ENCODE results near the gene MYO5A.

Gene MYO5A

DNA sequence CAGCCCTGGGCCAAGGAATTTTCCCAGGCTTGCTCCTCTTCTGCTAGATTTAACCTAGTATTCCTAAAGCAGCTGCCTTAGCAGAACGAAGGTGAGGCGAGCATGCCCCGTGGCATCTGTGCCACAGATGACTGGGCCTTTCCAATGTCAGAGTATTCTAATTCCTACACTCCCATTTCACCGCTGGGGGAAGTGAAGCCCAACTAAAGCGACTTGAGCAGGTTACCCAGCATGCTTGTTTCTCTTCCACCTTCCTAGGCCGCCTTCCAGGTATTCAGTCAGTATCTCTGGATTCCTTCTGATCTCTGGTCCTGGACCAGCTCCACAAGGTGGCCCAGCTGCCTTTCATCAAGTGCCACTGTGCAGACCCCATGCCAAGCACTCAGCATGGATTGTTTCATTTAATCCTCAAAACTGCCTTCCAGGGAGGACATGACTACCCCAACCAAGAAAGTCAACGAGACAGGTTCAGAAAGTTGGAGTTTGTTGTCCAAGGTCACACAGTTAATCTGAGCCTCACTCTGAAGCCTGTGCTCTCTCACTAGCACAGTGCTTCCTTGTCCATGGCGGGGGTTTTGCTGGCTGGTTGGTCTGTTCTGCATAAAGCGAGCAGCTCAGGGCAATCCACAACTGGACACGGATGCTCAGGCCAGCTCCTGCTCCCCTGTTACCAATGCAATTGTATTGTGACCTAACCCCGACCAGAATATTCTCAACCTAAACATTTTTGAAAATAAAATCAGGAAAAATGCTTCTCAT is 248.2 kb downstream of the MYO5A start:
- Histone ChIP-seq H3K36me3 (ENCODE audit: insufficient read depth, low read length) (no peaks in the 10 kb centered on the region), H3K4me1 (ENCODE audit: control insufficient read depth, insufficient read depth, low read length) (no peaks in the 10 kb centered on the region), H3K27me3 (ENCODE audit: control insufficient read depth, insufficient read depth, low read length) (peaks cover 55% of the 10 kb centered on the region), H3K4me3 (ENCODE audit: low read length) (no peak overlapping the region), H3K4me2 (ENCODE audit: low read length) (no peak overlapping the region), H3K9ac (ENCODE audit: low read depth, low read length) (no peak overlapping the region), H3K9me3 (replicated peaks; ENCODE audit: low read length) (no peaks in the 10 kb centered on the region)

DNA sequence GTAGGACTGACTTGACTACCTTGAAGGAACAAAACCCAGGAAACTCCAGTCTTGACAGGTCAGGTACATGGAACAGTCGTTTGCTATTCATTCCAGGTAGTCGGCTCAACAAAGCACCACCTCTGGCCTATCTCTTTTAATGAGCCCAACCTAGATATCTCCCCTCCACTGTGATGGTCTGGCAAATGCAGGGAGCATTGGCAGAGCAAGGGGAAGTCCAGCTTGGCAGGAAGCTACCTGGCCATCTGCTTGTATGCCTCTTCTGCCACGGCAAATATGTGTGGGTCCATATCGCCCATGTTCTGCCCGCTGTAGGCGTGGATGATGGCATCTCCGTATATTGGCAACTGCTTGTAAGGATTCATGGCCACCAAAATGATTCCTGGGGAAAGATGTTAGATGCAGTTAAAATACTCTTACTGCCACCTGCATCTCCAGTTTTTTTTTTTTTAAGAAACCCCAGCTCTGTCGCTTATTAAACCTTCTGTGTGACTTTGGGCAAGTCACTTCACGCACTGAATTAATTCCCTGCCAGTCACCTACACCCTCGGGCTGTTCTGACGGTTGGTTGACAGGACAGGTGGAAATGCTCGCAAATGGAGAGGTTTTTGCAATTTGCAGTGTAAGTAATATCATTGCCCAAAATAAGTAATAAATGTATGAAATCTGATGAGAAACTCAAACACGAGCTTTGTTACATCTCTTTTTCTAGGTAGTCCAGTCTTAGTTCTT is 249.9 kb downstream of the MYO5A start:
- Histone ChIP-seq H3K9ac (ENCODE audit: low read depth, low read length) (no peak overlapping the region), H3K4me1 (ENCODE audit: control insufficient read depth, insufficient read depth, low read length) (no peaks in the 10 kb centered on the region), H3K4me2 (ENCODE audit: low read length) (no peak overlapping the region), H3K36me3 (ENCODE audit: insufficient read depth, low read length) (no peaks in the 10 kb centered on the region), H3K9me3 (replicated peaks; ENCODE audit: low read length) (no peaks in the 10 kb centered on the region), H3K27me3 (ENCODE audit: control insufficient read depth, insufficient read depth, low read length) (peaks cover 61% of the 10 kb centered on the region), H3K4me3 (ENCODE audit: low read length) (no peak overlapping the region)

DNA sequence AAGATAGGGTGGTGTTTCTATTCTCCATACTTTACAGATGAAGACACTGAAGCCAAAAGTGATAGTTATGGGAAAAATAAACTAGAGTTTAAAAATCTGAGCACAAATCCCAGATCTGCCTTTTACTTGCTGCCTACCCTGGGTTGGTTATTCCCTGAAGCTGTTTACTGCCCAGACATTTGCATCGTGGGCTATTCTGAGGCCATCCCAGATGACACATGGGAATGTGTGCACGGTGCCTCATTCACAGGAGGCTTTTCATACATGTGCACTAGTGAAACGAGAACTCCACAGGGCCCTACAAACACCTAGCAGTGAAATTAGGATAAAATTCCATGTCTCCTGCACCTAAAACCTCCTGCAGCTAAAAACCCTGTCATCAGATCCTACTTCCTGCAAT is 250.5 kb downstream of the MYO5A start:
- H3K9me3 ChIP-seq (replicated peaks; ENCODE audit: low read length) = no peaks in the 10 kb centered on the region

DNA sequence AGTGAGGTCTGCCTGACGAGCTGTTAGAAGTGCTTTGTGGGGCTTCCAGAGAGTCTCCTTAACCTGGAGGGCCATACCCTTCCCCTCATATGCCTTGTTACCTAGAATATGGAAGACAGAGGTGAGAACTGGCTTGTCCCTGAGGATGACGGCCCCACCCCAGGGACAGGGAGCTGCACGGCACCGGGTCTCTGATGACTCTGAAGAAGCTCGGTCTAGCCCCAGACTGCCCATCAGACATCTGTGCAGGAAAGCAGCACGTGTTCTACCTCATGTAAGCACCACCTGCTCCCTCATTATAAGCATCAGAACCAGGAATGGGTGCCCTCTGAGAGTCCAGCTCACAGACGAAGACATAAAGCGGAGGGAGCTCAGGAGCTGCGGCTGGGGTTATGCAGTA is 251.1 kb downstream of the MYO5A start:
- Histone ChIP-seq H3K4me3 (ENCODE audit: low read length) (no peak overlapping the region), H3K9me3 (replicated peaks; ENCODE audit: low read length) (no peaks in the 10 kb centered on the region), H3K36me3 (ENCODE audit: insufficient read depth, low read length) (no peaks in the 10 kb centered on the region), H3K9ac (ENCODE audit: low read depth, low read length) (no peak overlapping the region), H3K27me3 (ENCODE audit: control insufficient read depth, insufficient read depth, low read length) (peaks cover 56% of the 10 kb centered on the region), H3K4me1 (ENCODE audit: control insufficient read depth, insufficient read depth, low read length) (no peaks in the 10 kb centered on the region), H3K4me2 (ENCODE audit: low read length) (no peak overlapping the region)

More for the DNA sequence above, 250.5 kb downstream of the MYO5A start:
- no peak overlapping the region for H3K4me2 ChIP-seq (ENCODE audit: low read length)
- peaks cover 58% of the 10 kb centered on the region for H3K27me3 ChIP-seq (ENCODE audit: control insufficient read depth, insufficient read depth, low read length)
- H3K4me1 ChIP-seq (ENCODE audit: control insufficient read depth, insufficient read depth, low read length) = no peaks in the 10 kb centered on the region
- no peak overlapping the region for H3K4me3 ChIP-seq (ENCODE audit: low read length)
- no peaks in the 10 kb centered on the region for H3K36me3 ChIP-seq (ENCODE audit: insufficient read depth, low read length)
- no peak overlapping the region for H3K9ac ChIP-seq (ENCODE audit: low read depth, low read length)

DNA sequence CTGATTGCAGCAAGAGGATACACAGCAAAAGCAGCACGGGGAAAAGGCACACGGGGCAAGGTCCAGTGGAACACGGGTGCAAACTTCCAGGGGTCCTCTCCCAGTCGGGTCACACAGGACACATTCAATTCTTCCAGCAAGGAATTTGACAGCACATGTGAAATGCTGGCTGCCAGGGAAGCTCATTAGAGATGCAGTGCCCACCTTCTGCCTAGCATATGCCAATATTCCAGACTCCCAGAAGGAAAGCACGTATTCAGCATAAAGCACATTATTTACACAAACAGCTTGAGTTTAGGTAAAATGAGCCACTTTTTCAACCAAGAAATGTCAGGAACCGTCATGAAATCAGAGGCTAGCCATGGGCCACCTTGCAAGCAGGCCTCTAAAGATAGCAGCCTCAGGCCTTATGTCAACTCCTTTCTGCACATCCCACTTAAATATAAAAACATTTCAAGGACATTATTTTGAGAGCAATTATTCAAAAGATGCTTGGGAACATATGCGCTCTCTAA is 252.4 kb downstream of the MYO5A start:
- H3K4me3 ChIP-seq (ENCODE audit: low read length) = no peak overlapping the region
- H3K9ac ChIP-seq (ENCODE audit: low read depth, low read length) = no peak overlapping the region
- H3K4me2 ChIP-seq (ENCODE audit: low read length) = no peak overlapping the region
- H3K36me3 ChIP-seq (ENCODE audit: insufficient read depth, low read length) = no peaks in the 10 kb centered on the region
- no peaks in the 10 kb centered on the region for H3K9me3 ChIP-seq (replicated peaks; ENCODE audit: low read length)
- H3K27me3 ChIP-seq (ENCODE audit: control insufficient read depth, insufficient read depth, low read length) = peaks cover 46% of the 10 kb centered on the region
- no peaks in the 10 kb centered on the region for H3K4me1 ChIP-seq (ENCODE audit: control insufficient read depth, insufficient read depth, low read length)

DNA sequence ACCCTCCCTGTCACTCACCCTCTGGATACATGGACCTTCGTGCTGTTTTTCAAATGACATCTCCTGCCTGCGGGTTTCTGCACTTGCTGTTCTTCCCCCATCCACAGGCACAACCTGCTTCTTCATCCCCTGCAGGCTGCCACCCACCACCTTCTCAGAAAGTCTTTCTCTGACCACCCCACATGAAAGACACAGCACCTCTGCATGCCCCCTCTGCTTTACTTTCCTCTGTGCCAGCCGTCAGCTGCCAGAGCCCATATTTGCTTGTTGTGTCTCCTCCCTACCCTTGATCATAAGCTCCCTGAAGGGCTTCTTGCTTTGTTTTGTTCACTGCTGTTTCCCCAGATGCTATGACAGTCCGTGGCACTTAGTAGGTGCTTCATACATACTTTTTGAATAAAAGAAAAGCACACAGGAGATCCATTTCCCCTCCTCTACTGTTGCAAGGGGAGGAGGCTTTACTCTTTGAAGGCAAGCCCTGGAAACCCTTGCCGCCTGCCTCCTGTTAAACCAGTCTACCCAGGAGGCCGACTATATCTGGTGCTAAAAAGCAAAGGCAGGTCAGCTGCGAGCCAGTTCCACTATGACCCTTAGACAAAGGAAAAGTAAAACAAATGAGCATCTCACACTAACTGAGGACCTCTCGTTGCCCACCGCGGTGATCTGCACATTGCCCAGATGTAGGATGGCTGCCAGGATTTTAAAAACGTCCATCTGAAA is 265.0 kb downstream of the MYO5A start:
- H3K9me3 ChIP-seq (replicated peaks; ENCODE audit: low read length) = no peaks in the 10 kb centered on the region
- H3K4me1 ChIP-seq (ENCODE audit: control insufficient read depth, insufficient read depth, low read length) = peaks cover 11% of the 10 kb centered on the region
- no peaks in the 10 kb centered on the region for H3K36me3 ChIP-seq (ENCODE audit: insufficient read depth, low read length)
- peaks cover 7% of the 10 kb centered on the region for H3K27me3 ChIP-seq (ENCODE audit: control insufficient read depth, insufficient read depth, low read length)
- H3K9ac ChIP-seq (ENCODE audit: low read depth, low read length) = no peak overlapping the region
- H3K4me3 ChIP-seq (ENCODE audit: low read length) = no peak overlapping the region
- no peak overlapping the region for H3K4me2 ChIP-seq (ENCODE audit: low read length)

DNA sequence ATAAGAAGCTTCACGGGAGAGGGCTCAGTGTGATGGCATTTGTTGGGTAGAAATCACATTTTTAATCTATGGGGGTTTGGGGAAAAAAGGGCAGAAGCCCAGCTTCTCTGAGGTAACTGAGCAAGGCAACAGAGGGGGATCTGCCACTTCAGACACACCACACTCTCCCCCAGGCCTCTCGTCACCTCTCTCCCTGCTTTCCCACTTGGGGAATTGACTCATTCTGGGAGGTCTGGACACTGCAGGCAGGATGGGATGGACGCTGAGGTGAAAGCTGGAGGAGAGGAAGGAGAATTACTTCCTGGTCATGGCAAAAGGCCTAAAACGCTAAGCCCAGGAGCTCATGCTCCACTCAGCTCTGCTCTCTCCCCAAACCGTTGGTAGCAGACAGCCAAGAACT is 266.3 kb downstream of the MYO5A start:
- Histone ChIP-seq H3K4me3 (ENCODE audit: low read length) (no peak overlapping the region), H3K4me2 (ENCODE audit: low read length) (no peak overlapping the region), H3K9me3 (replicated peaks; ENCODE audit: low read length) (no peaks in the 10 kb centered on the region), H3K27me3 (ENCODE audit: control insufficient read depth, insufficient read depth, low read length) (peaks cover 7% of the 10 kb centered on the region), H3K4me1 (ENCODE audit: control insufficient read depth, insufficient read depth, low read length) (peaks cover 20% of the 10 kb centered on the region), H3K9ac (ENCODE audit: low read depth, low read length) (no peak overlapping the region), H3K36me3 (ENCODE audit: insufficient read depth, low read length) (no peaks in the 10 kb centered on the region)

DNA sequence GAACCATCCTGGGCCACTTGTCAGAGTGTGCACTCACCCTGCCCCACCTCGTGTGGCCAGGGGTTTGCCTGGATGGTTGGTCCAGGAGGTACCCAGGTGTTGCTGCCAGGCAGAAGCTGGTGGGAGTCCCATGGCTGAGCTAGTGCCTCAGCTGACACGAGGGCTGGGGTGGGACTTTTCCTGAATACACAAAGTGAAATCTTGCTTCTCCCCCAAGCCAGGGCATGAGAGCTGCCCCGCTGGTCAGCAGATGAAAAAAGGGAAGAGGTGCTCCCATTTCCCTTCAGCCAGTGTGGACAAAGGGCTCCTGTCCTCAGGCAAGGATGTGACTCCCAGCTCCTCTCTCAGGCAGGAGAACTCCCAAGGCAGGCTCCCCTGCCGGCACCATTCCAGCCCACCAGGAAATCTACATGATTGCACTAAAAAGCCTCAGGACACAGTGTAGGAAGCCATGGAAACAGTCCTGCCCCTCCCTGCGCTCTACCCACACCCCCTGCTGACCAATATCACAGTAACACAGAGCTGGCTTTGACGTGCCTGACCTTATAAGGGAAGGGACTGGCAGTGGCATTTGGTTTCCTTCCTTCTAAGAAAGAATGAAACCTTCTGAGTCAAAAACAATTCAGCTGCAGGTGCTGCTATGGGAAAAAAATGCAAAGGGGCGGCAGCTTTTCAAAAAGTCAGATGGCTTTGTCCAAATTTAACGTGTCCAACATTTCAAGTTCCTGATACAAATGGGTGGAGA is 267.0 kb downstream of the MYO5A start:
- no peak overlapping the region for H3K4me3 ChIP-seq (ENCODE audit: low read length)
- H3K36me3 ChIP-seq (ENCODE audit: insufficient read depth, low read length) = no peaks in the 10 kb centered on the region
- peaks cover 27% of the 10 kb centered on the region for H3K4me1 ChIP-seq (ENCODE audit: control insufficient read depth, insufficient read depth, low read length)
- no peaks in the 10 kb centered on the region for H3K9me3 ChIP-seq (replicated peaks; ENCODE audit: low read length)
- peaks cover 3% of the 10 kb centered on the region for H3K27me3 ChIP-seq (ENCODE audit: control insufficient read depth, insufficient read depth, low read length)
- H3K9ac ChIP-seq (ENCODE audit: low read depth, low read length) = no peak overlapping the region
- peak overlapping the region; percentile 41 for H3K4me2 ChIP-seq (ENCODE audit: low read length)

DNA sequence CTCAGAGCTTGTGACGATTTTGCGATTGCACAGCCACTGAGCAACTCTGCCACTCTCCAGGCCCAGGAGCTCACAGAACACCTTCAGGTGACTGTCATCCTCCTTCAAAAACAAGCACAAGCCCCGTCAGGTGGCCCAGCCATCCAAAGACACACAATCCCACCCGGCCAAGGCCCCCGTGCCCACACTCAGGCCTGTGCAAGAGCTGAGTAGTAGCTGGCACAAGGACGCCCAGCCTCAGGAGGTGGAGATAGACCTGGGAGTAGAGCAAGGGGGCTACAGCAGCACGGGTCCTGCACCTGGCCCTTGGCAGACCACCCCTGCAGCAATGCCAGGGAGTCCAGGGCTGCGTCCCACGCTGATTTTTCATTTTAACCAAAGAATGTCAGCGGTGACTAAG is 267.7 kb downstream of the MYO5A start:
- Histone ChIP-seq H3K4me2 (ENCODE audit: low read length) (no peak overlapping the region), H3K4me1 (ENCODE audit: control insufficient read depth, insufficient read depth, low read length) (peaks cover 30% of the 10 kb centered on the region), H3K9me3 (replicated peaks; ENCODE audit: low read length) (no peaks in the 10 kb centered on the region), H3K9ac (ENCODE audit: low read depth, low read length) (no peak overlapping the region), H3K36me3 (ENCODE audit: insufficient read depth, low read length) (no peaks in the 10 kb centered on the region), H3K27me3 (ENCODE audit: control insufficient read depth, insufficient read depth, low read length) (peaks cover 3% of the 10 kb centered on the region), H3K4me3 (ENCODE audit: low read length) (no peak overlapping the region)

DNA sequence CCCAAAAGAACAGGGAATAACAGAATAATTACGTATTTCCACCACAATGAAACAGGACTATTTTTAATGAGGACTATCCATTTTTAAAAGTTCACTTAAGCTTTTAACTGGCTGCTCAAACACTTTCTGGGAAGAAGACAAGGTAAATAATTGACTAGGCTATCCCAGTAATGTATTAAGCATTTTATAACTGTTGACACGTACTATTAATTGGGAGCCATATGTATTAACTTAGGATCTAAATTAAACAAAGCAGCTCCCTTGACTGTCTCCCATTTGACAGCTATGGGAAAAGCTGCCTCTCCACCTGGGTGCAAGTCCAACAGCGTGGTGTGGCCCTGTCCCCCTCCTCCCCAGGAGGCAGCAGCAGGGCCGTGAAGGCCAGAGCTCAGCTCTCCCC is 269.2 kb downstream of the MYO5A start:
- Histone ChIP-seq H3K27me3 (ENCODE audit: control insufficient read depth, insufficient read depth, low read length) (no peaks in the 10 kb centered on the region), H3K4me2 (ENCODE audit: low read length) (no peak overlapping the region), H3K4me3 (ENCODE audit: low read length) (no peak overlapping the region), H3K9ac (ENCODE audit: low read depth, low read length) (no peak overlapping the region), H3K36me3 (ENCODE audit: insufficient read depth, low read length) (no peaks in the 10 kb centered on the region), H3K9me3 (replicated peaks; ENCODE audit: low read length) (no peaks in the 10 kb centered on the region), H3K4me1 (ENCODE audit: control insufficient read depth, insufficient read depth, low read length) (peaks cover 40% of the 10 kb centered on the region)

DNA sequence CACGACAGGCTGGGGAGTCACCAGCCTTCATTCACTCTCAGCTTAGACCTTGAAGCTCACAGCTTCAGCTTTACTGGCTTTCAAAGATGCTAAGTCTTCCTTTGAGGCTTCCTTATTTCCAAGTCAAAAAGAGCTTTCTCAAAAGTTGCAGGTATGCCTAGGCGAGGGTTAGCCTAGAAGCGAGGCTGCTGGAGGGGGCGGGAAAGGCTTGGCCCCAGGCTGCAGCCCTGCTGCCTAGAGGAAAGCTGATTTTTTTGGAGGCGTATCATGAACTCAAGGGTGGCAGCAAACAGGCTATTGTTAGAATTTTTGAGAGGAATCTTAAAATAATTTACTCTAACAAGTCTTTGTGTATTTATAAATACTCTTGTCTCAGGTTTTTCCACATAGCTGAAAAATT is 270.2 kb downstream of the MYO5A start:
- Histone ChIP-seq H3K27me3 (ENCODE audit: control insufficient read depth, insufficient read depth, low read length) (no peaks in the 10 kb centered on the region), H3K4me2 (ENCODE audit: low read length) (no peak overlapping the region), H3K9ac (ENCODE audit: low read depth, low read length) (no peak overlapping the region), H3K4me1 (ENCODE audit: control insufficient read depth, insufficient read depth, low read length) (peaks cover 49% of the 10 kb centered on the region), H3K9me3 (replicated peaks; ENCODE audit: low read length) (no peaks in the 10 kb centered on the region), H3K36me3 (ENCODE audit: insufficient read depth, low read length) (no peaks in the 10 kb centered on the region), H3K4me3 (ENCODE audit: low read length) (no peak overlapping the region)

All from skeletal muscle satellite cell (primary cell).